Trophoblast cell (in vitro differentiated cells and primary cell): ENCODE data around the gene OR4F6.
A peak's percentile ranks its signal among the peaks of the same experiment; 100 is the strongest.
"Not testable (repeated sequence)": the region's sequence is repeated elsewhere in the genome, so short reads cannot be mapped to it uniquely, and the experiment has no call there.

ENCODE experiments used
- DNase-seq, 2 donors: peaks; one replicate each; pipeline ENCODE4 v3.0.0-alpha.2; 2016
- H2AFZ ChIP-seq: 2 replicates; pipeline ENCODE4 v1.6.1; 2013; ENCODE audit warnings: low read length, moderate library complexity, mild to moderate bottlenecking; ENCODE audit not compliant: insufficient read depth, poor library complexity
- H2AK5ac ChIP-seq: 2 replicates; pipeline ENCODE4 v1.6.1; 2013; ENCODE audit warnings: mild to moderate bottlenecking, low read length
- H2BK120ac ChIP-seq: 2 replicates; pipeline ENCODE4 v1.6.1; 2013; ENCODE audit warnings: low read length, mild to moderate bottlenecking, moderate library complexity; ENCODE audit not compliant: insufficient read depth, poor library complexity
- H2BK12ac ChIP-seq: 2 replicates; pipeline ENCODE4 v1.6.1; 2013; ENCODE audit warnings: mild to moderate bottlenecking, low read length, moderate library complexity
- H2BK5ac ChIP-seq: 2 replicates; pipeline ENCODE4 v1.6.1; 2013; ENCODE audit warnings: low read length, low read depth, moderate library complexity, mild to moderate bottlenecking; ENCODE audit not compliant: poor library complexity
- H3K14ac ChIP-seq: 2 replicates; pipeline ENCODE4 v1.6.1; 2013; ENCODE audit warnings: mild to moderate bottlenecking, low read length
- H3K18ac ChIP-seq: 2 replicates; pipeline ENCODE4 v1.6.1; 2013; ENCODE audit warnings: mild to moderate bottlenecking, low read length
- H3K23ac ChIP-seq: 2 replicates; pipeline ENCODE4 v1.6.1; 2013; ENCODE audit warnings: low read length
- H3K27ac ChIP-seq: 2 replicates; pipeline ENCODE4 v1.5.1; 2013; ENCODE audit warnings: low read depth, mild to moderate bottlenecking, inconsistent platforms, low read length, moderate library complexity
- H3K27me3 ChIP-seq: 2 replicates; pipeline ENCODE4 v1.6.1; 2013; ENCODE audit warnings: inconsistent platforms, mild to moderate bottlenecking, low read length, moderate library complexity; ENCODE audit not compliant: insufficient read depth
- H3K36me3 ChIP-seq, 2 experiments: 1 replicate in 1 of 2; 2 replicates in 1 of 2; pipeline ENCODE4 v1.6.1; 2013; ENCODE audit warnings: low read length in 2 of 2, mild to moderate bottlenecking in 2 of 2, moderate library complexity in 1 of 2; ENCODE audit not compliant: insufficient read depth in 2 of 2, control insufficient read depth in 1 of 2
- H3K4ac ChIP-seq: 2 replicates; pipeline ENCODE4 v1.6.1; 2013; ENCODE audit warnings: low read depth, mild to moderate bottlenecking, low read length, moderate library complexity
- H3K4me1 ChIP-seq, 2 experiments: 1 replicate in 1 of 2; 2 replicates in 1 of 2; pipeline ENCODE4 v1.6.1; 2013; ENCODE audit warnings: low read length in 2 of 2, mild to moderate bottlenecking in 2 of 2, moderate library complexity in 1 of 2; ENCODE audit not compliant: insufficient read depth in 2 of 2, control insufficient read depth in 1 of 2
- H3K4me2 ChIP-seq: 2 replicates; pipeline ENCODE4 v1.6.1; 2013; ENCODE audit warnings: inconsistent platforms, mild to moderate bottlenecking, low read length, moderate library complexity
- H3K4me3 ChIP-seq: 2 replicates; pipeline ENCODE4 v1.5.1; 2013; ENCODE audit warnings: mild to moderate bottlenecking, low read depth, low read length, inconsistent platforms
- H3K79me1 ChIP-seq: one replicate; pipeline ENCODE4 v1.6.1; 2013; ENCODE audit warnings: low read length
- H3K79me2 ChIP-seq: 2 replicates; pipeline ENCODE4 v1.6.1; 2013; ENCODE audit warnings: low read length, mild to moderate bottlenecking; ENCODE audit not compliant: control insufficient read depth, insufficient read depth, poor library complexity
- H3K9ac ChIP-seq: 2 replicates; pipeline ENCODE4 v1.6.1; 2013; ENCODE audit warnings: mild to moderate bottlenecking, low read length
- H3K9me3 ChIP-seq: 2 replicates; pipeline ENCODE4 v1.6.1; 2013; ENCODE audit warnings: low read depth, mild to moderate bottlenecking, control low read depth, inconsistent platforms, low read length; ENCODE audit not compliant: insufficient read depth
- H4K12ac ChIP-seq: 2 replicates; pipeline ENCODE4 v1.6.1; 2013; ENCODE audit warnings: low read depth, mild to moderate bottlenecking, low read length, moderate library complexity
- H4K8ac ChIP-seq: 2 replicates; pipeline ENCODE4 v1.6.1; 2013; ENCODE audit warnings: low read depth, mild to moderate bottlenecking, low read length, moderate library complexity
- H4K91ac ChIP-seq: one replicate; pipeline ENCODE4 v1.6.1; 2013; ENCODE audit warnings: low read depth, mild to moderate bottlenecking, low read length, moderate library complexity
- WGBS: extraction: QIAGEN DNeasy Blood & Tissue Kit; methylation state at CpG from one replicate; pipeline ENCODE4 v1.1.7; 2013; ENCODE audit warnings: missing lambda C conversion rate; ENCODE audit not compliant: insufficient read length, insufficient coverage; ENCODE audit errors: extremely low coverage; 5-methylcytosine and 5-hydroxymethylcytosine counted together

The OR4F6 gene

DNA sequence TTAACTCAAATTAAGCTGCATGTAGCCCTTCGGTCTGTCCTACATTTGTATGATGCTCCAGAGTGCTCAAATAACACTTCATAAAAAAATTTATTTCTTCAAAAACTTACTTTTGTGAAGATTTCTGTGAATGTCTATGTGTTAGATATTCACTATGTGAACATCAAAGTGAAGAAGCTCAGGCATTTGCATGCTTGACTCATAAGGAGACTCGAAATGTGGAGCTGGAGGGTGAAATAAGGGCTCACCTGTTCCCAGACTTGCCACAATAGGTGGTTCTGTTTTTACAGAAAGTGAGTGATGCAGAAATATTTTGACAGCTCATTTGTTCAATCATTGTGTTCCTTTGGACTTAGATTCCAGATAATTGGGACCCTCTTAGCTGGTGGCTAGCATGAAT, 16.9 kb upstream of the OR4F6 start:
- DNase-seq = peak in 1 of 2 donors; percentile 55
- H4K8ac ChIP-seq, H3K27me3 ChIP-seq, H3K9ac ChIP-seq, H2BK120ac ChIP-seq, H3K4ac ChIP-seq, H3K79me1 ChIP-seq, H3K79me2 ChIP-seq, H3K27ac ChIP-seq, H3K4me3 ChIP-seq, H2BK12ac ChIP-seq, H3K4me2 ChIP-seq, H2BK5ac ChIP-seq, H2AFZ ChIP-seq, H3K18ac ChIP-seq, H3K14ac ChIP-seq, H4K91ac ChIP-seq, H3K36me3 ChIP-seq, H3K4me1 ChIP-seq, H4K12ac ChIP-seq, H3K9me3 ChIP-seq, H3K23ac ChIP-seq, H2AK5ac ChIP-seq: not testable (repeated sequence)
- no CpG with 5 or more reads among the region's 2 CpGs for WGBS

DNA sequence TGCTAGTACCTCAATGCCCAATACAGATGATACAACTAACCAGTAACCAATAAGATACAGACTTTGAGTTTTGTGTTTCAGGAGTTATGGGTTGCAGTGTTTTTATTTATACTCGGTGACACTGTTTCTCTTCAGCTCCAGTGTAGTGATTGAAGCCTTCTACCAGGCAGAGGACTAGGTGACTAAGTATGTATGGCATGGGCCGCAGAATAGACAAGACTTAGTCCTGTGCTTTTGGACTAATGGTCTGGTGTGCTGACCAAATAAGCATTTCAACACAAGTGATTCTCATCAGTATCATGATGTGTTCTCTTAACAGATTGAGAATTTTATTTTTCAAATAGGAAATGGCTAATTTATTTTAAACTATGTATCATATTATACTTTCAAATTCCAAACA, 15.3 kb upstream of the OR4F6 start:
- not testable (repeated sequence) for H3K14ac ChIP-seq, H3K4me1 ChIP-seq, H3K27ac ChIP-seq, H2BK5ac ChIP-seq, H3K79me1 ChIP-seq, H3K4ac ChIP-seq, H3K9me3 ChIP-seq, H3K23ac ChIP-seq, H3K9ac ChIP-seq, H2BK120ac ChIP-seq, H3K36me3 ChIP-seq, H3K27me3 ChIP-seq, H4K8ac ChIP-seq, H3K79me2 ChIP-seq, H3K18ac ChIP-seq, H3K4me2 ChIP-seq, H4K12ac ChIP-seq, H3K4me3 ChIP-seq, H2AK5ac ChIP-seq, H2BK12ac ChIP-seq, H4K91ac ChIP-seq, H2AFZ ChIP-seq
- peak; percentile 17 to 60 for DNase-seq
- no CpG with 5 or more reads among the region's 2 CpGs for WGBS

DNA sequence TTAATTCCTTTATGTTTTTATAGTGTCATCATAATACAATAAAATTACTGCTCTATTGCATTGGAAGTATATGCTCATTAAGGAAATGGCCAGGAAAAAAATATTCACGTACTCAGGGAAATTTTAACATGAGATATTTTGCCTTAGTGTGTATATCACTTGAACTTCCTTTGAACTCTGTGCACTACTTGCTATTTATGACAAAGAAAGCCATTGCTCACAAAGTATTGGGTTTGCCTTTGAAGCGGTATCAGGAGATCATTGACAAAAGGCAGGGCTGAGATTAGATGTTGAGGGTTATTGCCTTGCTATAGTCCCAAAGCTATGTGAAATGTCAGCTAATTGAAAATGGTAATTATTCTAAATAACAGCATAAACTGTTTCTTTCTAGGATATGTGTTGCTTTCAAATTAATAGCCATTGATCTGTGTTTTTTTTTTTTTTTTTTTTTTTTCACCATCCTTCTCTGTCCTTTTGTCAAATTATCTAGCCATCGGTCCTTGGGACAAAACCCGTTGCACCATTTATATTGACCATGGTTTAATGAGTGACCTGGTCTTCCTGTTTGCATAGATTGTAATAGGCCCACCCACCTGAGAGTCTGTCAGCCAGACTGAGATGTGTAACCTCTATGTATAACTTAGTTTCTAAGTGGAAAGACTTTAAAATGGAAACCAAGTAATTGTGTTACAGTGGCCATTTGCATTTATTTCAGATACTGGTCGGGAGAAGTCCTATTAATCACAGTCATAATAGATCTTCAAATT, 14.6 kb upstream of the OR4F6 start:
- H4K12ac ChIP-seq, H3K4ac ChIP-seq, H3K9me3 ChIP-seq, H2BK120ac ChIP-seq, H2AFZ ChIP-seq, H2BK5ac ChIP-seq, H3K27me3 ChIP-seq, H3K4me3 ChIP-seq, H2AK5ac ChIP-seq, H3K79me2 ChIP-seq, H3K79me1 ChIP-seq, H4K8ac ChIP-seq, H4K91ac ChIP-seq, DNase-seq, H3K36me3 ChIP-seq, H3K27ac ChIP-seq, H3K9ac ChIP-seq, H3K14ac ChIP-seq, H3K23ac ChIP-seq, H3K4me1 ChIP-seq, H3K18ac ChIP-seq, H2BK12ac ChIP-seq, H3K4me2 ChIP-seq: not testable (repeated sequence)
- WGBS = no CpG with 5 or more reads among the region's 5 CpGs

DNA sequence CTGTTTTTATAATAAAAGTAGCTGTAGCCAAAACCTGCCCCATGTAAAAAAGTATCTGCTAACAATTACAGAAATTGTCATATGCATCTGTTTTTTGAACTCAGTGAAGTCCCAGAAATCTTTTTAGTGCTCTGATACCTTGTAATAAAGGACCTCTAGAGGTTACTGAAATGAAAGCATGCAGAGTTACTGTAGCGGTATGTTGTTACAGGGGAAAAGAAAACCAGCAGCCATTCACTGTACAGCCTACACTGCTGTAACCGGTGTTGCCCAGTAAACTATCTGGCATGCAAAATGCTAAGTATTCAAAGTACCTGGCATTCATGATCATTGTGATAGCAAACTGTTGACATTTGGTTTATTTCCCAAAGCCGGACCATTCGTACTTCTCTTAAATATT, 12.6 kb upstream of the OR4F6 start:
- not testable (repeated sequence) for H3K4me3 ChIP-seq, H4K12ac ChIP-seq, H3K4me2 ChIP-seq, H2AK5ac ChIP-seq, DNase-seq, H3K18ac ChIP-seq, H3K36me3 ChIP-seq, H2BK5ac ChIP-seq, H3K9ac ChIP-seq, H3K27ac ChIP-seq, H3K9me3 ChIP-seq, H2BK120ac ChIP-seq, H4K91ac ChIP-seq, H2AFZ ChIP-seq, H3K4me1 ChIP-seq, H3K14ac ChIP-seq, H3K27me3 ChIP-seq, H3K23ac ChIP-seq, H2BK12ac ChIP-seq, H4K8ac ChIP-seq, H3K4ac ChIP-seq, H3K79me1 ChIP-seq, H3K79me2 ChIP-seq
- no CpG with 5 or more reads among the region's 4 CpGs for WGBS
